ENCODE measurements around the gene SNRPA1. TPM values are rescaled to one million over a fixed set of nuclear protein-coding genes. Genes with fewer than 3 reads are reported as not detected.

Gene SNRPA1
- total and polyA plus RNA-seq, 12 donors = 16.0 to 65.0 (median 30.0) TPM

GRCh38 chr15:101322854-101323477 lies 27.9 kb upstream of the SNRPA1 start:
- no peaks in the 10 kb centered on the region for H3K4me1 ChIP-seq (replicated peaks in 1 of 2)
- no peak overlapping the region for H3K27ac ChIP-seq
- no peaks in the 10 kb centered on the region for H3K36me3 ChIP-seq (replicated peaks in 1 of 2)
- TF ChIP-seq POLR2A (IDR thresholded peaks at IDR 0.05) (no peak), CTCF (IDR thresholded peaks at IDR 0.05) (no peak)
- 84 to 93% (median 90%) methylated on average over 12 to 17 of the region's 17 CpGs for WGBS, 4 donors
- no peak for DNase-seq
- no peaks in the 10 kb centered on the region for H3K27me3 ChIP-seq
- H3K9me3 ChIP-seq (replicated peaks in 1 of 3) = no peaks in the 10 kb centered on the region
- intact Hi-C loops (cut with DNase I) = no loop called here
- no peak overlapping the region for H3K4me3 ChIP-seq

DNA sequence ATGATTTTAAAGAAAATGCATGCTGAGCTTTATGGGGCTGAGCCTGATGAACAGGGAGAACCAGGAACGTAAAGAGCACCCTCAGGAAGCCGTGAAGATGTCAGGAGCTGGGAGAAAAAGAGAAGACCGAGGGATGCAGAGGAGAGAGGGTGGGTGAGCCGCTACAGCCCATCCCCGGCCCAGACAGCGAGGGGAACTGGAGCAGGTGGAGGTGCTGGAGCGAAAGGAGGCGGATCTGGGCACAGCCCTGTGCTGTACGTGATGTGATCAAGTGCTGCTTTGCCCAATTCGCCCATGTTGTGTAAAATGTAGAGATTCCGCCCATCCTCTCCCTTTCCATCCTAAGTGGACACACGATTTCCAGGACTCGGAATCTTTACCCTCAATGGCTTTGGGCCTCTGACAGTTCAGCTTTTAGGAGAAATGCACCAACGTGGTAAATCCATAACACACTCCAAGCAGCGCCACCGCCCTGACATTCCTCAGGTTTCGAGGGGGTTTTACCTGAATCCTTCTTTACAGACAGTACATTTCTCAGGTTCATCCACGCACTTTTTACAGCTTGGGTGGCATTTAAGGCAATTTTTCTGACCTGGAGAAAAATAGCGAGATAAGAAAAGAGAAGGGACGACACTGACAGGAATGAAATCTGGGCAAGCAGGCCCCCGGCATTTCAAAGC lies 27.1 kb upstream of the SNRPA1 start:
- Histone ChIP-seq H3K4me1 (replicated peaks in 1 of 2) (no peaks in the 10 kb centered on the region), H3K27ac (no peak overlapping the region), H3K36me3 (replicated peaks in 1 of 2) (no peaks in the 10 kb centered on the region), H3K27me3 (no peaks in the 10 kb centered on the region), H3K9me3 (replicated peaks in 1 of 3) (no peaks in the 10 kb centered on the region), H3K4me3 (no peak overlapping the region)
- TF ChIP-seq CTCF (IDR thresholded peaks at IDR 0.05) (no peak), POLR2A (IDR thresholded peaks at IDR 0.05) (no peak)
- WGBS, 4 donors = 87 to 92% (median 90%) methylated on average over 21 of the region's 21 CpGs
- DNase-seq = no peak
- intact Hi-C loops (cut with DNase I) = no loop called here

GRCh38 chr15:101320501-101321052 lies 25.5 kb upstream of the SNRPA1 start:
- Histone ChIP-seq H3K4me3 (peak overlapping the region in 1 of 4 donors; percentile 45), H3K4me1 (replicated peaks in 1 of 2) (no peaks in the 10 kb centered on the region), H3K27me3 (no peaks in the 10 kb centered on the region), H3K27ac (peak overlapping the region in 1 of 5 donors; percentile 56), H3K9me3 (replicated peaks in 1 of 3) (no peaks in the 10 kb centered on the region), H3K36me3 (replicated peaks in 1 of 2) (no peaks in the 10 kb centered on the region)
- 47 to 72% (median 60%) methylated on average over 21 of the region's 21 CpGs for WGBS, 4 donors
- DNase-seq = peak in 6 of 7 donors; percentile 42 to 77 (median 58)
- intact Hi-C loops (cut with DNase I) = no loop called here
- peak in 4 of 6 experiments; percentile 28 to 47 (median 40) for TF ChIP-seq CTCF (IDR thresholded peaks at IDR 0.05)
- no peak for TF ChIP-seq POLR2A (IDR thresholded peaks at IDR 0.05)

DNA sequence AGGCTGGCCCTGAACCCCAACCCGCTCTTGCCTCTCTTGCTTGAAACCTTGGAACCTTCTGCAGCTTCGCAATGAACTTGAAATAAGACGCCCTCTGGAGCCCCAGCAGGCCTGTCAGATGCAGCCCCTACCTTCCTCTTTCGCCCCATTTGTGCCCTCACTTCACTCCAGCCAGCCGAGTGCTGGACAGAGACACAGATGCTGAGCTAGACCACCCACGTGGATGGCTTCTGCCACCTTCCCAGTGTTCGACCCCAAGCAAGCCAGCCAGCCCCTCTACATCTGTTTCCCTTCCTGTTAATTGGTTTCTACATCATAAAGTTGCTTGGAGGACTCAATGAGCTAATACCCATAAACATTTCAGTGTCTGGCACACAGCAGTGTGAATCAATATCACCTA lies 23.8 kb upstream of the SNRPA1 start:
- Histone ChIP-seq H3K9me3 (replicated peaks in 1 of 3) (no peaks in the 10 kb centered on the region), H3K27ac (no peak overlapping the region), H3K36me3 (replicated peaks in 1 of 2) (no peaks in the 10 kb centered on the region), H3K4me1 (replicated peaks in 1 of 2) (no peaks in the 10 kb centered on the region), H3K27me3 (no peaks in the 10 kb centered on the region), H3K4me3 (no peak overlapping the region)
- intact Hi-C loops (cut with DNase I) = no loop called here
- WGBS, 4 donors = 59 to 72% (median 65%) methylated on average over 7 of the region's 7 CpGs
- no peak for DNase-seq
- no peak for TF ChIP-seq CTCF (IDR thresholded peaks at IDR 0.05)
- TF ChIP-seq POLR2A (IDR thresholded peaks at IDR 0.05) = no peak
